Muscle layer of colon (tissue), 2 donors: ENCODE measurements around the gene ABCC1.
A peak's percentile ranks its signal among the peaks of the same experiment; 100 is the strongest.

ENCODE experiments used
- H3K27ac ChIP-seq: one replicate; pipeline ENCODE4 v1.7.0; 2013; ENCODE audit warnings: low read depth, mild to moderate bottlenecking, low read length, moderate library complexity
- H3K27me3 ChIP-seq, 2 donors: one replicate each; pipeline ENCODE4 v1.7.0; 2013; ENCODE audit warnings: low read length in 2 of 2, mild to moderate bottlenecking in 2 of 2; ENCODE audit not compliant: insufficient read depth in 2 of 2, control insufficient read depth in 1 of 2
- H3K36me3 ChIP-seq: one replicate; pipeline ENCODE4 v1.7.0; 2013; ENCODE audit warnings: mild to moderate bottlenecking, low read length; ENCODE audit not compliant: insufficient read depth
- H3K4me1 ChIP-seq: one replicate; pipeline ENCODE4 v1.7.0; 2013; ENCODE audit warnings: mild to moderate bottlenecking, low read length; ENCODE audit not compliant: insufficient read depth
- H3K4me3 ChIP-seq, 2 donors: one replicate each; pipeline ENCODE4 v1.7.0; 2013; ENCODE audit warnings: low read length in 2 of 2, low read depth in 1 of 2, mild to moderate bottlenecking in 1 of 2, moderate library complexity in 1 of 2
- H3K9ac ChIP-seq: one replicate; pipeline ENCODE4 v1.7.0; 2013; ENCODE audit warnings: low read length
- H3K9me3 ChIP-seq: one replicate; pipeline ENCODE4 v1.7.0; 2013; ENCODE audit warnings: mild to moderate bottlenecking, low read length
- donor health status: abdominal sarcoma.
- donor health status: Adenocarcinoma of cecum.

The ABCC1 gene

GRCh38 chr16:16004314-16004749 is 54.9 kb downstream of the ABCC1 start:
- Histone ChIP-seq H3K27me3 (no peaks in the 10 kb centered on the region), H3K27ac (no peak overlapping the region), H3K4me1 (peaks cover 19% of the 10 kb centered on the region), H3K9ac (no peak overlapping the region), H3K9me3 (no peaks in the 10 kb centered on the region), H3K36me3 (peaks cover 7% of the 10 kb centered on the region), H3K4me3 (no peak overlapping the region)

GRCh38 chr16:16005721-16006120 is 56.3 kb downstream of the ABCC1 start:
- Histone ChIP-seq H3K27ac (no peak overlapping the region), H3K4me3 (no peak overlapping the region), H3K9ac (no peak overlapping the region), H3K36me3 (peaks cover 19% of the 10 kb centered on the region), H3K27me3 (no peaks in the 10 kb centered on the region), H3K9me3 (no peaks in the 10 kb centered on the region), H3K4me1 (peaks cover 19% of the 10 kb centered on the region)

GRCh38 chr16:16006650-16007049 is 57.2 kb downstream of the ABCC1 start:
- H3K27ac ChIP-seq, result no peak overlapping the region

GRCh38 chr16:16007743-16008111 is 58.3 kb downstream of the ABCC1 start:
- Histone ChIP-seq H3K9me3 (no peaks in the 10 kb centered on the region), H3K27ac (no peak overlapping the region), H3K9ac (no peak overlapping the region), H3K4me1 (peaks cover 19% of the 10 kb centered on the region), H3K36me3 (peaks cover 26% of the 10 kb centered on the region), H3K27me3 (no peaks in the 10 kb centered on the region), H3K4me3 (no peak overlapping the region)

More at GRCh38 chr16:16006650-16007049, 57.2 kb downstream of the ABCC1 start:
- Histone ChIP-seq H3K9ac (no peak overlapping the region), H3K27me3 (no peaks in the 10 kb centered on the region), H3K4me1 (peaks cover 19% of the 10 kb centered on the region), H3K4me3 (no peak overlapping the region), H3K9me3 (no peaks in the 10 kb centered on the region), H3K36me3 (peaks cover 20% of the 10 kb centered on the region)

GRCh38 chr16:16008666-16009065 is 59.2 kb downstream of the ABCC1 start:
- H3K27me3 ChIP-seq, result no peaks in the 10 kb centered on the region
- no peaks in the 10 kb centered on the region for H3K9me3 ChIP-seq
- H3K4me3 ChIP-seq, result no peak overlapping the region
- peaks cover 19% of the 10 kb centered on the region for H3K4me1 ChIP-seq
- H3K36me3 ChIP-seq, result peaks cover 28% of the 10 kb centered on the region
- H3K27ac ChIP-seq, result no peak overlapping the region
- no peak overlapping the region for H3K9ac ChIP-seq

- H3K4me3 ChIP-seq, result no peak overlapping the region
- H3K9ac ChIP-seq, result no peak overlapping the region
These were observed 60.0 kb downstream of the ABCC1 start for GRCh38 chr16:16009401-16009800.

GRCh38 chr16:16010194-16010593 is 60.8 kb downstream of the ABCC1 start:
- Histone ChIP-seq H3K9me3 (no peaks in the 10 kb centered on the region), H3K27me3 (no peaks in the 10 kb centered on the region), H3K4me1 (peaks cover 20% of the 10 kb centered on the region), H3K4me3 (no peak overlapping the region), H3K9ac (no peak overlapping the region), H3K36me3 (peaks cover 31% of the 10 kb centered on the region), H3K27ac (no peak overlapping the region)

More at GRCh38 chr16:16009401-16009800, 60.0 kb downstream of the ABCC1 start:
- peaks cover 15% of the 10 kb centered on the region for H3K4me1 ChIP-seq
- no peak overlapping the region for H3K27ac ChIP-seq
- H3K36me3 ChIP-seq, result peaks cover 31% of the 10 kb centered on the region
- H3K9me3 ChIP-seq, result no peaks in the 10 kb centered on the region
- no peaks in the 10 kb centered on the region for H3K27me3 ChIP-seq

GRCh38 chr16:16012144-16012543 is 62.7 kb downstream of the ABCC1 start:
- Histone ChIP-seq H3K27me3 (no peaks in the 10 kb centered on the region), H3K36me3 (peaks cover 40% of the 10 kb centered on the region), H3K27ac (no peak overlapping the region), H3K4me1 (peaks cover 22% of the 10 kb centered on the region), H3K4me3 (no peak overlapping the region), H3K9me3 (no peaks in the 10 kb centered on the region), H3K9ac (no peak overlapping the region)

GRCh38 chr16:16013812-16014211 is 64.4 kb downstream of the ABCC1 start:
- peaks cover 13% of the 10 kb centered on the region for H3K4me1 ChIP-seq
- no peaks in the 10 kb centered on the region for H3K9me3 ChIP-seq
- no peak overlapping the region for H3K27ac ChIP-seq
- H3K9ac ChIP-seq, result no peak overlapping the region
- no peak overlapping the region for H3K4me3 ChIP-seq
- peaks cover 44% of the 10 kb centered on the region for H3K36me3 ChIP-seq
- H3K27me3 ChIP-seq, result no peaks in the 10 kb centered on the region

- no peaks in the 10 kb centered on the region for H3K9me3 ChIP-seq
- H3K36me3 ChIP-seq, result peaks cover 46% of the 10 kb centered on the region
- H3K27me3 ChIP-seq, result no peaks in the 10 kb centered on the region
- peak overlapping the region; percentile 36 for H3K27ac ChIP-seq
- no peak overlapping the region for H3K4me3 ChIP-seq
- H3K4me1 ChIP-seq, result peaks cover 13% of the 10 kb centered on the region
- H3K9ac ChIP-seq, result no peak overlapping the region
These were observed 65.2 kb downstream of the ABCC1 start for GRCh38 chr16:16014329-16015224.

- Histone ChIP-seq H3K4me1 (peaks cover 16% of the 10 kb centered on the region), H3K27me3 (no peaks in the 10 kb centered on the region), H3K9ac (no peak overlapping the region), H3K36me3 (peaks cover 46% of the 10 kb centered on the region), H3K27ac (peak overlapping the region; percentile 23), H3K4me3 (no peak overlapping the region), H3K9me3 (no peaks in the 10 kb centered on the region)
These were observed 66.4 kb downstream of the ABCC1 start for GRCh38 chr16:16015849-16016248.
